SIG-M5 (cell line): ENCODE results near the gene DAGLA.
A peak's percentile ranks its signal among the peaks of the same experiment; 100 is the strongest.

Experiments used
- DNase-seq: peaks from one replicate; lab custom pipeline; 2025; lab: John Stamatoyannopoulos, UW

The DAGLA gene

GRCh38 chr11:61765550-61766253 is 85.5 kb downstream of the DAGLA start:
- DNase-seq, result no peak

GRCh38 chr11:61766353-61766841 is 86.2 kb downstream of the DAGLA start:
- no peak for DNase-seq

- DNase-seq, result no peak
These were observed 88.3 kb downstream of the DAGLA start for GRCh38 chr11:61768376-61769076.

GRCh38 chr11:61769169-61769920 is 89.2 kb downstream of the DAGLA start:
- no peak for DNase-seq

GRCh38 chr11:61769946-61770683 is 89.9 kb downstream of the DAGLA start:
- DNase-seq, result no peak

GRCh38 chr11:61771195-61771894 is 91.2 kb downstream of the DAGLA start:
- DNase-seq, result no peak

GRCh38 chr11:61771985-61772455 is 91.8 kb downstream of the DAGLA start:
- no peak for DNase-seq

- no peak for DNase-seq
These were observed 93.2 kb downstream of the DAGLA start for GRCh38 chr11:61773356-61773755.

- DNase-seq, result no peak
These were observed 93.6 kb downstream of the DAGLA start for GRCh38 chr11:61773809-61774208.

- no peak for DNase-seq
These were observed 94.2 kb downstream of the DAGLA start for GRCh38 chr11:61774411-61774810.

GRCh38 chr11:61775106-61775505 is 94.9 kb downstream of the DAGLA start:
- no peak for DNase-seq

- no peak for DNase-seq
These were observed 95.7 kb downstream of the DAGLA start for GRCh38 chr11:61775606-61776554.

GRCh38 chr11:61776561-61777075 is 96.4 kb downstream of the DAGLA start:
- peak; percentile 5 for DNase-seq

- no peak for DNase-seq
These were observed 97.3 kb downstream of the DAGLA start for GRCh38 chr11:61777234-61778090.

- no peak for DNase-seq
These were observed 98.2 kb downstream of the DAGLA start for GRCh38 chr11:61778357-61778886.

- DNase-seq, result no peak
These were observed 98.9 kb downstream of the DAGLA start for GRCh38 chr11:61778920-61779650.

GRCh38 chr11:61779666-61780525 is 99.7 kb downstream of the DAGLA start:
- DNase-seq, result no peak
